ENCODE results near the gene MSI2.

The MSI2 gene

GRCh38 chr17:57465610-57466009, 209.3 kb downstream of the MSI2 start:
- no peak for DNase-seq

- no peak for DNase-seq
Observed at GRCh38 chr17:57466017-57466471, 209.7 kb downstream of the MSI2 start.

- peak; percentile 57 for DNase-seq
Observed at GRCh38 chr17:57466521-57466920, 210.2 kb downstream of the MSI2 start.

GRCh38 chr17:57467226-57467625, 210.9 kb downstream of the MSI2 start:
- DNase-seq, result no peak

GRCh38 chr17:57467801-57468200, 211.5 kb downstream of the MSI2 start:
- DNase-seq, result no peak

- no peak for DNase-seq
Observed at GRCh38 chr17:57468932-57469775, 212.8 kb downstream of the MSI2 start.

- no peak for DNase-seq
Observed at GRCh38 chr17:57470906-57471305, 214.6 kb downstream of the MSI2 start.

- DNase-seq, result no peak
Observed at GRCh38 chr17:57471868-57472368, 215.6 kb downstream of the MSI2 start.

GRCh38 chr17:57475796-57476195, 219.5 kb downstream of the MSI2 start:
- DNase-seq, result no peak

- DNase-seq, result no peak
Observed at GRCh38 chr17:57477522-57478362, 221.4 kb downstream of the MSI2 start.

- no peak for DNase-seq
Observed at GRCh38 chr17:57478478-57479250, 222.3 kb downstream of the MSI2 start.

GRCh38 chr17:57480438-57481196, 224.3 kb downstream of the MSI2 start:
- DNase-seq, result no peak

- peak; percentile 95 for DNase-seq
Observed at GRCh38 chr17:57481910-57482391, 225.6 kb downstream of the MSI2 start.

- peak; percentile 50 for DNase-seq
Observed at GRCh38 chr17:57482657-57483056, 226.3 kb downstream of the MSI2 start.

GRCh38 chr17:57484081-57484666, 227.9 kb downstream of the MSI2 start:
- DNase-seq, result peak; percentile 70

GRCh38 chr17:57484826-57485565, 228.7 kb downstream of the MSI2 start:
- DNase-seq, result no peak

GRCh38 chr17:57485566-57485865, 229.2 kb downstream of the MSI2 start:
- DNase-seq, result peak; percentile 20

- DNase-seq, result no peak
Observed at GRCh38 chr17:57485916-57486881, 229.9 kb downstream of the MSI2 start.

GRCh38 chr17:57486882-57487301, 230.6 kb downstream of the MSI2 start:
- DNase-seq, result no peak

Measured in fibroblast of skin of scalp (primary cell).